GM23338 (cell line): Measurements from ENCODE around the gene ZBTB42.

Source experiments
- CREB1 ChIP-seq: fragments of 250-450 bp; sonication (Bioruptor Pico); IDR thresholded peaks from 2 replicates; pipeline ENCODE4 v1.5.0; 2020; ENCODE audit warnings: low read depth, mild to moderate bottlenecking, moderate library complexity
- CTCF ChIP-seq, 2 experiments: fragments of 200-600 bp in 1 of 2; sonication (generic) in 1 of 2; conservative IDR thresholded peaks; 2 replicates each; pipeline versions ENCODE4 v1.5.1 to v1.6.1; 2016 to 2017; ENCODE audit warnings: antibody characterized with exemption in 2 of 2, low read depth in 2 of 2, mild to moderate bottlenecking in 2 of 2, moderate library complexity in 1 of 2
- ETS1 ChIP-seq: IDR thresholded peaks from 2 replicates; pipeline ENCODE4 v1.6.1; 2016; ENCODE audit warnings: antibody characterized with exemption
- EZH2 ChIP-seq: fragments of 200-600 bp; sonication (generic); IDR thresholded peaks from one replicate; pipeline ENCODE4 v1.8.0; 2017; ENCODE audit warnings: antibody characterized with exemption, mild to moderate bottlenecking, low read depth; ENCODE audit not compliant: unreplicated experiment
- EZH2phosphoT487 ChIP-seq: fragments of 200-600 bp; sonication (generic); IDR thresholded peaks from one replicate; pipeline ENCODE4 v1.8.1; 2018; ENCODE audit warnings: antibody characterized with exemption; ENCODE audit not compliant: unreplicated experiment
- JUNB ChIP-seq: IDR thresholded peaks from one replicate; pipeline ENCODE4 v1.6.1; 2016; ENCODE audit warnings: antibody characterized with exemption; ENCODE audit not compliant: unreplicated experiment
- POLR2AphosphoS5 ChIP-seq: IDR thresholded peaks from 2 replicates; pipeline ENCODE4 v1.6.1; 2016; ENCODE audit warnings: antibody characterized with exemption, low read depth
- REST ChIP-seq: IDR thresholded peaks from one replicate; pipeline ENCODE4 v1.6.1; 2018; ENCODE audit warnings: antibody characterized with exemption; ENCODE audit not compliant: unreplicated experiment
- STAT1 ChIP-seq: IDR thresholded peaks from one replicate; pipeline ENCODE4 v1.6.1; 2016; ENCODE audit warnings: antibody characterized with exemption; ENCODE audit not compliant: unreplicated experiment
- ZNF114 ChIP-seq: fragments of 250-450 bp; sonication (Bioruptor Pico); IDR thresholded peaks from 2 replicates; pipeline ENCODE4 v1.5.0; 2020; ENCODE audit warnings: mild to moderate bottlenecking, moderate library complexity

GRCh38 chr14:104826861-104827176, 25.9 kb downstream of the ZBTB42 start:
- TF ChIP-seq CTCF (conservative IDR thresholded peaks at IDR 0.05; ENCODE audit: low read depth in 2 of 2) (no peak), EZH2 (peak; percentile 30), CREB1 (CRISPR knock-in tag) (no peak), POLR2AphosphoS5 (no peak), JUNB (no peak), STAT1 (no peak), EZH2phosphoT487 (no peak), ETS1 (no peak), REST (no peak), ZNF114 (CRISPR knock-in tag) (no peak)
